Measurements from ENCODE around the gene DDIT4. TPM values are rescaled to one million over a fixed set of nuclear protein-coding genes. Genes with fewer than 3 reads are reported as not detected.

DDIT4 gene
- total and polyA plus RNA-seq, 9 of the 15 experiments (the other 6 are each of a cell fraction or from before 2014, with no cell fraction given) = 8.2 to 675 (median 159) TPM

- TF ChIP-seq MNT (conservative IDR thresholded peaks at IDR 0.05) (no peak), ETV5 (CRISPR knock-in tag; IDR thresholded peaks at IDR 0.05; ENCODE audit: low read depth) (peak; percentile 12; the same call in 1 of the 2 replicates), STAT5B (CRISPR knock-in tag; IDR thresholded peaks at IDR 0.05) (no peak), MYNN (IDR thresholded peaks at IDR 0.05) (peak; percentile 94), MYNN (CRISPR knock-in tag; IDR thresholded peaks at IDR 0.05) (no peak), HDAC1 (IDR thresholded peaks at IDR 0.05) (peak in 1 of 2 experiments; percentile 33; a peak in 2 of 4 replicates), FUS (optimal IDR thresholded peaks at IDR 0.05; ENCODE audit: low read depth, low read length) (peak; percentile 88), PHF8 (IDR thresholded peaks at IDR 0.05; ENCODE audit: borderline replicate concordance, low read length) (peak; percentile 82; the same call in 1 of the 2 replicates), CHD2 (IDR thresholded peaks at IDR 0.05; ENCODE audit: low read depth, low read length) (peak; percentile 55), JUNB (CRISPR knock-in tag; conservative IDR thresholded peaks at IDR 0.05) (peak; percentile 72; the same call in 1 of the 2 replicates), ZNF436 (CRISPR knock-in tag; IDR thresholded peaks at IDR 0.05) (peak; percentile 92), CTCF (IDR thresholded peaks at IDR 0.05 in 2 of 3, conservative IDR thresholded peaks at IDR 0.05 in 1 of 3; ENCODE audit: insufficient read depth in 2 of 3, low read depth in 1 of 3, low read length in 3 of 3) (no peak; a peak in 1 of 6 replicates), E2F3 (CRISPR knock-in tag; IDR thresholded peaks at IDR 0.05) (peak; percentile 36; the same call in 1 of the 2 replicates), ZNF518B (CRISPR knock-in tag; IDR thresholded peaks at IDR 0.05) (no peak), PREB (CRISPR knock-in tag; IDR thresholded peaks at IDR 0.05) (no peak), PCBP2 (IDR thresholded peaks at IDR 0.05; ENCODE audit: low read depth, low read length, poor library complexity, severe bottlenecking) (peak; percentile 50), MTF1 (CRISPR knock-in tag; IDR thresholded peaks at IDR 0.05; ENCODE audit: borderline replicate concordance) (0 out of 2 replicates have a peak, but pooled peaks have one; percentile 45), RBBP5 (IDR thresholded peaks at IDR 0.05; ENCODE audit: borderline replicate concordance, insufficient read depth, low read length, poor library complexity, severe bottlenecking) (peak; percentile 16)
Observed at GRCh38 chr10:72273410-72274212, at the start of gene DDIT4 (continued).
